Activated T-helper 1 cell treated with anti-CD3 and anti-CD28 coated beads, Interleukin-12 subunit alpha, Interleukin-12 subunit beta, Interleukin-2, Interleukin-4 antibody, amounts not matched to agents 30 ng/mL and 10 ng/mL and 1 ng/mL, durations not matched to agents 14 hours and 24 hours and 36 hours (primary cell): ENCODE results near the gene LRRC47. TPM values are rescaled to one million over a fixed set of nuclear protein-coding genes. Genes with fewer than 3 reads are reported as not detected.

Experiments used
- DNase-seq: peaks from one replicate; pipeline ENCODE4 v3.0.0; 2021; ENCODE audit warnings: low spot score
- H3K27ac Mint-ChIP-seq: one replicate; pipeline ENCODE4 v1.8.0; 2021; ENCODE audit warnings: mild to moderate bottlenecking, mixed read lengths
- H3K27me3 Mint-ChIP-seq: one replicate; pipeline ENCODE4 v1.8.0; 2022; ENCODE audit warnings: mild to moderate bottlenecking, moderate library complexity, mixed read lengths; ENCODE audit not compliant: insufficient read depth
- H3K36me3 Mint-ChIP-seq: one replicate; pipeline ENCODE4 v1.8.0; 2021; ENCODE audit warnings: low read depth, mixed read lengths
- H3K4me1 Mint-ChIP-seq: one replicate; pipeline ENCODE4 v1.8.0; 2021; ENCODE audit warnings: low read depth, mixed read lengths
- H3K4me3 Mint-ChIP-seq: one replicate; pipeline ENCODE4 v1.8.0; 2021; ENCODE audit warnings: mild to moderate bottlenecking, moderate library complexity, mixed read lengths
- H3K9me3 Mint-ChIP-seq: one replicate; pipeline ENCODE4 v1.8.0; 2021; ENCODE audit warnings: mixed read lengths
- intact Hi-C: fragments of 100-400 bp; cut with micrococcal nuclease; formaldehyde crosslinking; loops from one replicate; pipeline ENCODE4 v1.15.1; 2024
- total RNA-seq: library from RNA; stranded (reverse); gene quantifications from 2 replicates; pipeline ENCODE4 v1.2.3, GENCODE V29; 2022

Gene LRRC47
- total RNA-seq, 1 donor from 2014 or later, result 50.1 TPM

GRCh38 chr1:3822421-3822820 is 26.1 kb upstream of the LRRC47 start:
- Mint-ChIP-seq H3K9me3 (no peaks in the 10 kb centered on the region), H3K36me3 (peaks cover 28% of the 10 kb centered on the region)
- intact Hi-C loops, result no loop called here

GRCh38 chr1:3821908-3822307 is 25.6 kb upstream of the LRRC47 start:
- intact Hi-C loops, result no loop called here
- Mint-ChIP-seq H3K4me1 (no peaks in the 10 kb centered on the region), H3K27ac (no peak overlapping the region), H3K9me3 (no peaks in the 10 kb centered on the region), H3K4me3 (no peak overlapping the region), H3K27me3 (no peaks in the 10 kb centered on the region), H3K36me3 (peaks cover 28% of the 10 kb centered on the region)
- no peak for DNase-seq

More at GRCh38 chr1:3822421-3822820, 26.1 kb upstream of the LRRC47 start:
- no peaks in the 10 kb centered on the region for H3K27me3 Mint-ChIP-seq
- H3K27ac Mint-ChIP-seq, result no peak overlapping the region
- DNase-seq, result no peak
- H3K4me1 Mint-ChIP-seq, result no peaks in the 10 kb centered on the region
- no peak overlapping the region for H3K4me3 Mint-ChIP-seq

- intact Hi-C loops, result no loop called here
These were observed 25.1 kb upstream of the LRRC47 start for GRCh38 chr1:3821447-3821846.

GRCh38 chr1:3821004-3821403 is 24.7 kb upstream of the LRRC47 start:
- Mint-ChIP-seq H3K27me3 (no peaks in the 10 kb centered on the region), H3K36me3 (peaks cover 25% of the 10 kb centered on the region), H3K9me3 (no peaks in the 10 kb centered on the region), H3K4me3 (no peak overlapping the region), H3K4me1 (no peaks in the 10 kb centered on the region), H3K27ac (no peak overlapping the region)
- intact Hi-C loops, result no loop called here
- no peak for DNase-seq

More at GRCh38 chr1:3821447-3821846, 25.1 kb upstream of the LRRC47 start:
- Mint-ChIP-seq H3K4me3 (no peak overlapping the region), H3K9me3 (no peaks in the 10 kb centered on the region), H3K27ac (no peak overlapping the region), H3K27me3 (no peaks in the 10 kb centered on the region), H3K4me1 (no peaks in the 10 kb centered on the region), H3K36me3 (peaks cover 27% of the 10 kb centered on the region)
- no peak for DNase-seq

- Mint-ChIP-seq H3K4me3 (no peak overlapping the region), H3K27me3 (no peaks in the 10 kb centered on the region), H3K27ac (no peak overlapping the region), H3K36me3 (peaks cover 23% of the 10 kb centered on the region), H3K4me1 (no peaks in the 10 kb centered on the region), H3K9me3 (no peaks in the 10 kb centered on the region)
- intact Hi-C loops, result no loop called here
- DNase-seq, result no peak
These were observed 24.0 kb upstream of the LRRC47 start for GRCh38 chr1:3820316-3820715.

GRCh38 chr1:3819771-3820200 is 23.5 kb upstream of the LRRC47 start:
- intact Hi-C loops, result no loop called here
- H3K9me3 Mint-ChIP-seq, result no peaks in the 10 kb centered on the region
- no peak overlapping the region for H3K27ac Mint-ChIP-seq
- H3K4me1 Mint-ChIP-seq, result no peaks in the 10 kb centered on the region
- no peak overlapping the region for H3K4me3 Mint-ChIP-seq
- DNase-seq, result no peak
- no peaks in the 10 kb centered on the region for H3K27me3 Mint-ChIP-seq
- peaks cover 26% of the 10 kb centered on the region for H3K36me3 Mint-ChIP-seq

GRCh38 chr1:3817821-3818597 is 21.7 kb upstream of the LRRC47 start:
- H3K27ac Mint-ChIP-seq, result no peak overlapping the region
- no peaks in the 10 kb centered on the region for H3K9me3 Mint-ChIP-seq
- H3K36me3 Mint-ChIP-seq, result peaks cover 20% of the 10 kb centered on the region
- DNase-seq, result no peak
- H3K4me1 Mint-ChIP-seq, result no peaks in the 10 kb centered on the region
- no peak overlapping the region for H3K4me3 Mint-ChIP-seq
- intact Hi-C loops, result no loop called here
- H3K27me3 Mint-ChIP-seq, result no peaks in the 10 kb centered on the region

GRCh38 chr1:3817138-3817740 is 20.9 kb upstream of the LRRC47 start:
- Mint-ChIP-seq H3K9me3 (no peaks in the 10 kb centered on the region), H3K4me1 (no peaks in the 10 kb centered on the region), H3K36me3 (peaks cover 16% of the 10 kb centered on the region), H3K27ac (no peak overlapping the region), H3K4me3 (no peak overlapping the region), H3K27me3 (no peaks in the 10 kb centered on the region)
- no peak for DNase-seq
- intact Hi-C loops, result no loop called here

- Mint-ChIP-seq H3K4me3 (no peak overlapping the region), H3K4me1 (no peaks in the 10 kb centered on the region), H3K9me3 (no peaks in the 10 kb centered on the region), H3K27ac (no peak overlapping the region), H3K36me3 (peaks cover 12% of the 10 kb centered on the region), H3K27me3 (no peaks in the 10 kb centered on the region)
- DNase-seq, result no peak
- intact Hi-C loops, result no loop called here
These were observed 20.2 kb upstream of the LRRC47 start for GRCh38 chr1:3816331-3817137.

GRCh38 chr1:3814771-3815561 is 18.7 kb upstream of the LRRC47 start:
- Mint-ChIP-seq H3K27ac (no peak overlapping the region), H3K9me3 (no peaks in the 10 kb centered on the region), H3K4me3 (no peak overlapping the region), H3K4me1 (no peaks in the 10 kb centered on the region), H3K36me3 (peaks cover 9% of the 10 kb centered on the region), H3K27me3 (no peaks in the 10 kb centered on the region)
- DNase-seq, result no peak
- intact Hi-C loops, result no loop called here

- H3K27me3 Mint-ChIP-seq, result no peaks in the 10 kb centered on the region
- no peaks in the 10 kb centered on the region for H3K9me3 Mint-ChIP-seq
- H3K4me1 Mint-ChIP-seq, result no peaks in the 10 kb centered on the region
- H3K4me3 Mint-ChIP-seq, result no peak overlapping the region
- no peak for DNase-seq
- H3K27ac Mint-ChIP-seq, result no peak overlapping the region
- intact Hi-C loops, result no loop called here
- H3K36me3 Mint-ChIP-seq, result peaks cover 5% of the 10 kb centered on the region
These were observed 17.8 kb upstream of the LRRC47 start for GRCh38 chr1:3814065-3814464.

- no peak for DNase-seq
- no peaks in the 10 kb centered on the region for H3K9me3 Mint-ChIP-seq
- H3K4me3 Mint-ChIP-seq, result no peak overlapping the region
- no peaks in the 10 kb centered on the region for H3K4me1 Mint-ChIP-seq
- no peak overlapping the region for H3K27ac Mint-ChIP-seq
- peaks cover 5% of the 10 kb centered on the region for H3K36me3 Mint-ChIP-seq
- intact Hi-C loops, result no loop called here
- no peaks in the 10 kb centered on the region for H3K27me3 Mint-ChIP-seq
These were observed 15.3 kb upstream of the LRRC47 start for GRCh38 chr1:3811595-3811911.
